GM20431 (cell line): ENCODE measurements around the gene MGMT.

ENCODE experiments used
- in situ Hi-C: fragments of 300-500 bp; cut with MseI, MboI; formaldehyde crosslinking; loops from one replicate; pipeline ENCODE4 v1.15.0; 2020; ENCODE audit warnings: low sequenced_read_pairs; ENCODE audit not compliant: unreplicated experiment

Gene MGMT

DNA sequence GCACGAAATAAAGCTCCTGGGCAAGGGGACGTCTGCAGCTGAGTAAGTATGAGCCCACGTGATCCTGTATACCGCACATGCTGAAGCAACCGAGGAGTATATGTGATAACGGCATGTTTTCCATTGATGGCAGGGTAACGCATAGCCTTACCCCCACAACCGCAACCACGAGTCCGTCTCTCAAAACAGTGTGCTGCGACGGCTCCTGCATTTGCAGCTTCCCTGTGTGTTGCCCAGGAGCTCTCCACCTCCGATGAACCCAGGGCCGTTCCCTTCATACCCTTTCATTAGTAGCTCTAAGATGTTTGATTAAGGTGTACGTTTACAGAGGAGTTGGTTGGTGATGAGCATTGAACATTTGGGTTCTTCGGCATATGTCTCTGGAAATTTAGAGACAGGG, 69.3 kb downstream of the MGMT start:
- in situ Hi-C loops, result no loop called here

DNA sequence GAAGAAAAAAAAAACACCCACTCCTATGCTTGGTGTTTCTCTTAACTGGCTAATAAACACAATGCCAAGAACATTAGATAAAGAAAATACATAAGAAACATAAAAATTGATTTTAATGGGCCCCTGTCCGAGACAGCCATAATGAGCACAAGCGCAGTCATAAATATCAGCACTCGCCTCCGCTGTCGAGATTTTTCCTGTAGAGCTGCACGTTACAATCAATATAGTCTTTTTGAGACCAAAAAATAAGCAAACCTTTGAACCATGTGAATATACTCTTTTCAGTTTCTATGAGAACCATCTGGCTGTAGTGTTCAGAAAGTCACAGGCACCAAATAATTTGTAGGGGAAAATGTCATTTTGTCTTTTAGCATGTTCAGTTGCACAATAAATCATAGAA, 70.1 kb downstream of the MGMT start:
- in situ Hi-C loops, result no loop called here

GRCh38 chr10:129538236-129538635, 71.2 kb downstream of the MGMT start:
- in situ Hi-C loops, result no loop called here

DNA sequence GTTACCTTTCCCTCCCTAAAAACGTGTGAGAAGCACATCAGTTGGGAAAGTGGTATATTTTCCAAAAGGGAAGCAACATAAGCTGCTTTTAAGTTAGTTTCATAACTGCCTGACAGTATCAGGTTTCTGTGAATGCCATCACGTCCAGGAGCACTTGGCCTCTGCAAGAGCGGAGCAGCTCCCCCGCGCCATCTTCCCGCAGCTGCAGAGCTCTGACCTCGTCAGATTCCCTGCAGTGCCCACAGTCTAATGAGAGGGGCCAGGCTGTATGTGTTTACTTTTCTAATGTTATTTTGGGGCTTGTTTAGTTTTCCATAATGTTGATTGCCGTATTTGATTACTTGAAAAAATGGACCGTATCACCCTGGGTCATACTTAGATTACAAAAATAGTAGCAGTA, 74.2 kb downstream of the MGMT start:
- in situ Hi-C loops, result no loop called here

GRCh38 chr10:129541748-129542487, 74.9 kb downstream of the MGMT start:
- in situ Hi-C loops, result no loop called here

DNA sequence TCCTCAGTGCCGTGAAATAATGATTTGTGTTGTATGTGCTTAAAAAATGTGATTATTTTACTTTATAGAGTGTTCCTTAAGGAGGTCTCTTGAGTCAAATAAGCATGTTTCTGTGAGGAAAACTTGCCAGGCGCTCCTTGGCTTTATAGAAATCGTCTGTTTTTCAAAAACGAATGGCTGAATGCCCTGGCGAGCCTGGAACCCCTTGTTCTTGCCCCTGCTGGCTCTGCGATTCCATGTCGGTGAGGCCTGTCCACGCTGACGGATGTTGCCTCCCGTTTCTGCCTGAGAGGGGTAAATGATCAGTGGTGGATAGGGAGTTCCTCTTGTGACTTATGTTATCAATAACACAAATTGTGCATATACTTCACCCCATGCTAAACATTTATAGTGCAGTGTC, 75.5 kb downstream of the MGMT start:
- in situ Hi-C loops, result no loop called here

DNA sequence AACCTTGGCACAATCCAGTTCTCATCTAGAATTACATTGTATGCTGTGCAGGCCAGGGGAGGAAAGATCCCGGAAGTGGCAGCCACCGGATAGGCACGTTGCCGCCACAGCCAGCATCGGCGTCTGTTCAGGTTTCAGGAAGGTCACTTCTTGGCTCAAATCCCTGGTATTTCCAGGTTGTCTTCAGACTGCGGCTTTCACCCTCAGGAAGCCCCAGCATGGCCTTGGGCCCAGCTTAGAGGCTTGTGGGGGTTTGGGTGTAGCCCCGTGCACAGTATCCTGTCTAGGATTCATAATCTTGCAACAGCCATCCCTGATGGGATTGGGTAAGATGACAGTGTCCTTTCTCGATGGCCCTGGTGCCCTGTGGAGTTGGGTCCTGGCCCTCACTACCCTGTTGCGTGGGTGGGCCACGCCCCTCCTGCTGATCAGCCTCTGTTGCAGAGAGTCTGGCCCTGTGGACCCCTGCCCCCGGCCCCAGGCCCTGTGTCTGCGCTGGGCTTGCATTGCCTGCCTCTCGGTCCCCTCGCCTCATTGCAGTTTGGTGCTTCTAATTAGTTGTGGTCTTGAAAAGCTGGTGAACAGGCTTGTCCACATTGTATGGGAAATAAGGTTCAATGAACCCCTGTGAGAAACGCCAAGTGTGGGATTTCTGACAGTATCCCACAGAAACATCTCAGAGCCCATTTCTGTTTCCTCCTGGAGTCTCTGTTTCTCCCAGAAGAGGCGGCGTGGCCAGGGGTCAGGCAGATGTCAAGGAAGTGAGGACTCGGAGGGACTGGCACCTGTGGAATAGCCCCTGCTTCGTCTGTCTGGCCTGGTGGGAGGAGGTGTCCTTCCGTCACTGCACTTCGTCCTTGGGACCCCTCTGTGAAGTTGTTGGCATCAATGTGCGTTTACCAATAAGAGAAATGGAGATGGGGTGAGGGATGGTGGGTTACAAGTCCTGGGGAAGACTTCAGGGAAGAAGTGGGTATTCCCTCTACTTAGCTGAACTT, 77.5 kb downstream of the MGMT start:
- in situ Hi-C loops, result no loop called here

- in situ Hi-C loops, result no loop called here
Observed at GRCh38 chr10:129545261-129545660, 78.2 kb downstream of the MGMT start.

GRCh38 chr10:129546106-129546505, 79.1 kb downstream of the MGMT start:
- in situ Hi-C loops, result no loop called here

DNA sequence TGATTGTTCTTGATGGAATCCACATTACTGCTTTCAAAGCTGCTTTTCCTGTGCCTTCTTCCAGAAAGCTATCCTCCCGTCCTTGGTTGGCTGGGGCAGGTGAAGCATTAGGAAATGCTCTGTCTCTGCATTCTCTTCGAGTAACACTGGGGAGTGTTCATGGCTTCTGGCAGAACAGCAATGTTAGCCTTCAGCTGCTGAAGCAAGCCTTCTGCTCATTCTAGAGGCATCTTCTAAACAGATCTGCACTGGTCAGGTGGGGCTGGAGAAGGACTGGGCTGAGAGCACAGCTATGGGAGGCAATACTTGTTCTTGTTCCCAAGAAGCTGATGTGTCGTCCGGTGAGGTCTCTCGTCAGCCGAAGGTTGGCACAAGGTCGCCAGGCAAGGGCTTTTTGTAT, 80.6 kb downstream of the MGMT start:
- in situ Hi-C loops, result no loop called here

- in situ Hi-C loops, result no loop called here
Observed at GRCh38 chr10:129548600-129548999, 81.6 kb downstream of the MGMT start.

DNA sequence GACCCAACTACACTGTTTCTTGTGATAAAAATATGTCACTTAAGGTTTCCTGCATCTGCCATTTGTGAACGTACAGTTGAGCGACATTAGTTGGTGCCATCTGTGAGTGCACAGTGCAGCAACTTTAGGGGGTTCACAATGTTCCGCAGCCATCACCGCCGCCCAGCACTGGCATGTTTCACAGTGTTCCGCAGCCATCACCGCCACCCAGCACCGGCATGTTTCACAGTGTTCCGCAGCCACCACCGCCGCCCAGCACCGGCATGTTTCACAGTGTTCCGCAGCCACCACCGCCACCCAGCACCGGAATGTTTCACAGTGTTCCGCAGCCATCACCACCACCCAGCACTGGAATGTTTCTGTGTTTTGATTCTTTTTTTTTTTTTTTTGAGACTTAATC, 83.0 kb downstream of the MGMT start:
- in situ Hi-C loops, result no loop called here

DNA sequence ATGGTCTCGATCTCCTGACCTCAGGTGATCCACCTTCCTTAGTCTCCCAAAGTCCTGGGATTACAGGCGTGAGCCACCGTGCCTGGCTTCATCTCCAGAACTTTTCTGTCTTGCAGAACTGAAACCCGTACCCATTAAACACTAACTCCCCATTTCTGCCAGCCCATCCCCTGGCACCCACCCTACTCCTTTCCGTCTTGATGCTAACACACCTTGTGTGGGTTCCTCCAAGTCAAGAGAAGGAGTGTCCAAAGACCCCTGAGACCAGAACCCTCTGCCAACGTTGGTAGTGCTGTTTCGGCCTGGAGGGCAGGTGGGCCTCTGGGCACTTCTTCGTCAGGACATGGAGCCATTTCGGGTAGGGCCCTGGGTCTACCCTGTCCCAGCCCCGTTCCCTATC, 83.6 kb downstream of the MGMT start:
- in situ Hi-C loops, result no loop called here

DNA sequence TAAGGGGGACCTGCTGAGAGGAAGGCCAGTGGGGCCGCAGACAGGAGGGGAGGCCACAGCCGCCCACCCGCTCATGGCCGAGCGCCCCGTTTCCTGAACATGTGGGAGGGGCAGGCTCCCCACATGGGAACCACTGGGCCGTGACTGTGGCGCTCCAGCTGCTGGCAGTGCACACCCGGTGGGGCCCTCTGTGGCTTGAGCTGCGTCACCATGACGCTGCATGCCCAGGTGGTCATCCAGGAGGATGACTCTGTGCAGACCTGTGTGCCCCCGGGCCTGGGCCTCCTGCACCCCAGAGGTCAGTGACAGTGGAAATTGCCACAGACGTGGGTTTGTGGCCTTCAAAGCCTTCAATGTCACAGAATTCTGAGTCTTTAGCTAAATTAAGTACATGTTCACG, 85.1 kb downstream of the MGMT start:
- in situ Hi-C loops, result no loop called here

- in situ Hi-C loops, result no loop called here
Observed at GRCh38 chr10:129553928-129554327, 86.9 kb downstream of the MGMT start.

GRCh38 chr10:129556316-129556715, 89.3 kb downstream of the MGMT start:
- in situ Hi-C loops, result no loop called here

- in situ Hi-C loops, result no loop called here
Observed at GRCh38 chr10:129560361-129560760, 93.3 kb downstream of the MGMT start.

DNA sequence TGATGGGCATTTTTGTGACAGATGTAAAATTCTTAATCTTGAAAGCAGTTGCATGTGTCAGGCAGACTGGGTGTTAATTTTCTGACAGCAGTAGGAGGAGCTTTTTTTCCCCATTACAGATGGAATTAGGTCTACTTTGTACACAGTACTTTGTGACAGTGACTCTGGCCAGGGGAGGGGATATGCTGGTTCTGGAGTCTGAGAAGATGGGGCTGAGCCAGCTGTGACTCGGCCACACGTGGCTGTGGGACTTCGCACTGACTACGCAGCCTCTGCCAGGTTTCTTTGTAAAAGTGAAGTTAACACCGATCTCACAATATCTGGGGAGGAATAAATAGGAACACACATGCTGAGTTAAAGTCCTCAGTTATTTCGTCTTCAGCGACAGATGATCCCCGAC, 95.4 kb downstream of the MGMT start:
- in situ Hi-C loops, result no loop called here

- in situ Hi-C loops, result no loop called here
Observed at GRCh38 chr10:129564923-129565322, 97.9 kb downstream of the MGMT start.

DNA sequence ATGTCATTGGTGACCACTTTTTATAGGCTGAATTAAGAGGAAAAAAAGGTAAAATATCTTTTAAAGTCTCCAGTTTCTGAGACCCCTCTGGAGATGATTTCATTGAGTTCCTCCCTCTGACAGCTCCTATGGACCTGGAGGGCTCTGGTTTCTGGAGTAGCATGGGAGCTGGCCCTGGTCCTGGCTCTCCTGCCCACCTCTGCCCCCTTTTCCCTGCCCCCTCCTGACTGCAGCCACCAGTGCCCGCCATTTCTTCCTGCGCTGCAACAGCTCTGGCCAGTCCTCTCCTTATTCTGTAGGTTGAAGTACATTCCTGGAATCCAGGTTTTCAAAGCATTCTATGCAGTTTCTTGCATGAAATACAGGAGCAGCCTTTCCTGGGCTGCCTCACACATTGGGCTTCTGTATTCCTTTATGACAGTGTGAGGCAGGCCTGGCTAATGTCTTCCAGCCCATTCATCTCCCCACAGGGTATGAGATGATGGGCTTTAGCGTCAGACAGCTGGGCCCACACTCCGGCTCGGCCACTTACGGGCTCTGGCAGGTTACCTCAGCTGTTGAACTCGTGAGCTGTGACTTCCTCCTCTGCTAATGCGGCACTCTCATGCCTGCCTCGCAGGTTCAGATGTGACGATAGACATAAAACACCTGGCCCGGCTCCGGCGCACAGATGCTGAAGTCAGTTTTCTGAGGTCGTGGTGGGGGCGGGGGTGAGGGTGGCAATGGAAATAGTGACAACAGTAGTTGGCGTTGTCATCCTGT, 101.7 kb downstream of the MGMT start:
- in situ Hi-C loops, result no loop called here

GRCh38 chr10:129570185-129570584, 103.1 kb downstream of the MGMT start:
- in situ Hi-C loops, result no loop called here
